ENCODE data around the gene GLT8D1. TPM values are rescaled to one million over a fixed set of nuclear protein-coding genes. Genes with fewer than 3 reads are reported as not detected.

GLT8D1 gene
- total RNA-seq, 3 donors from 2014 or later: 44.5 to 65.7 (median 56.4) TPM

GRCh38 chr3:52697632-52697965 is 8.0 kb downstream of the GLT8D1 start:
- intact Hi-C loops (cut with DNase I; ENCODE audit: low total_unique reads): no loop called here
- Histone ChIP-seq H3K27me3 (no peaks in the 10 kb centered on the region), H3K36me3 (no peaks in the 10 kb centered on the region), H3K27ac (no peak overlapping the region), H3K4me3 (no peak overlapping the region), H3K4me1 (no peaks in the 10 kb centered on the region), H3K9me3 (no peaks in the 10 kb centered on the region)
- no peak for DNase-seq (ENCODE audit: low spot score in 2 of 2)
- no peak for TF ChIP-seq POLR2AphosphoS5 (IDR thresholded peaks at IDR 0.05)
- TF ChIP-seq, protein P1, sequence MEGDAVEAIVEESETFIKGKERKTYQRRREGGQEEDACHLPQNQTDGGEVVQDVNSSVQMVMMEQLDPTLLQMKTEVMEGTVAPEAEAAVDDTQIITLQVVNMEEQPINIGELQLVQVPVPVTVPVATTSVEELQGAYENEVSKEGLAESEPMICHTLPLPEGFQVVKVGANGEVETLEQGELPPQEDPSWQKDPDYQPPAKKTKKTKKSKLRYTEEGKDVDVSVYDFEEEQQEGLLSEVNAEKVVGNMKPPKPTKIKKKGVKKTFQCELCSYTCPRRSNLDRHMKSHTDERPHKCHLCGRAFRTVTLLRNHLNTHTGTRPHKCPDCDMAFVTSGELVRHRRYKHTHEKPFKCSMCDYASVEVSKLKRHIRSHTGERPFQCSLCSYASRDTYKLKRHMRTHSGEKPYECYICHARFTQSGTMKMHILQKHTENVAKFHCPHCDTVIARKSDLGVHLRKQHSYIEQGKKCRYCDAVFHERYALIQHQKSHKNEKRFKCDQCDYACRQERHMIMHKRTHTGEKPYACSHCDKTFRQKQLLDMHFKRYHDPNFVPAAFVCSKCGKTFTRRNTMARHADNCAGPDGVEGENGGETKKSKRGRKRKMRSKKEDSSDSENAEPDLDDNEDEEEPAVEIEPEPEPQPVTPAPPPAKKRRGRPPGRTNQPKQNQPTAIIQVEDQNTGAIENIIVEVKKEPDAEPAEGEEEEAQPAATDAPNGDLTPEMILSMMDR (IDR thresholded peaks at IDR 0.05): no peak
- no peak for TF ChIP-seq POLR2A (IDR thresholded peaks at IDR 0.05)

GRCh38 chr3:52696830-52697631 is 8.6 kb downstream of the GLT8D1 start:
- DNase-seq (ENCODE audit: low spot score in 2 of 2): no peak
- Histone ChIP-seq H3K4me3 (no peak overlapping the region), H3K4me1 (no peaks in the 10 kb centered on the region), H3K27ac (no peak overlapping the region), H3K36me3 (no peaks in the 10 kb centered on the region), H3K9me3 (no peaks in the 10 kb centered on the region), H3K27me3 (no peaks in the 10 kb centered on the region)
- intact Hi-C loops (cut with DNase I; ENCODE audit: low total_unique reads): no loop called here
- TF ChIP-seq, protein P1 (IDR thresholded peaks at IDR 0.05): no peak

DNA sequence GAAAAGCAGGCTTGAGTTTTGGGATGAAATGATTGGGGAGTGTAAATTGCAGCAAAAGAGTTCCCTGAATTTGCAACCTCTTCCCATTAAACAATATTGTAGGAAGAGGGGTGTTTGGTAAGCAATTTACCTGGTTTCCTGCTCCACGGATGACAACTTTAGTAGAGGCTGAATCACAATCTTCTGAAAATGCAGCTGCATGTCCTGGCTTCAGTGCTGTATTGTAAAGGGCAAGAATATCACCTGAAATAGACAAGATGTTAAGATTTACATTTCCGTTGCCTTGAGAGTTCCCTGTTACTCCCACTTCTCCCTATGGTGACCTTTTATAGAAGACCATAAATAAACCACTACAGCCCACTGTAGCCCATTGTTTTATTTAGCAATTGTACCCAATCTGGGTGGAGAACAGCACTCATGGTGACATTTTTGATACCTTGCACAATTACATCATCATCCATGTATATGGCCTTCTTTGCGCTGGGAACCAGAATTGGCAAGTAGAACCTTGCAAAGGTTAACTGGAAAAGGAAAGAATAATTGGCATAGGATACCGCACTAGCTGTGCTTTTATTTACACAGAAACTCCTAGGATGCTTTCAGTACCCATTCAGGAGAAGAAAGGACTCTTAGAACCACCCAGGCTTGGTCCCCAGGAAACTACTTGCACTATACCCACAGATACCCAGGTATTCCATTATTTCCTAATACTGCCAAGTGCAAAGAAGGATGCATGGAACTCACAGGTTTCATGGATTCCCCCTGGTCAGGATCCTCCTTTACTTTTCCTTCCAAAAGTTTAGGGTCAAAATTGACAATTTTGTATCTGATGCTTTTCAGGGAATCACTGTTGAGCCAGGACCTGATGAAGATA is 9.6 kb downstream of the GLT8D1 start:
- Histone ChIP-seq H3K9me3 (no peaks in the 10 kb centered on the region), H3K27me3 (no peaks in the 10 kb centered on the region), H3K4me3 (no peak overlapping the region), H3K4me1 (no peaks in the 10 kb centered on the region), H3K36me3 (no peaks in the 10 kb centered on the region), H3K27ac (no peak overlapping the region)
- TF ChIP-seq POLR2AphosphoS5 (IDR thresholded peaks at IDR 0.05): no peak
- no peak for TF ChIP-seq POLR2A (IDR thresholded peaks at IDR 0.05)
- TF ChIP-seq, protein P1 (IDR thresholded peaks at IDR 0.05): no peak
- intact Hi-C loops (cut with DNase I; ENCODE audit: low total_unique reads): no loop called here
- no peak for DNase-seq (ENCODE audit: low spot score in 2 of 2)

GRCh38 chr3:52694528-52695189 is 10.9 kb downstream of the GLT8D1 start:
- H3K27ac ChIP-seq: peak overlapping the region in 1 of 2 donors; percentile 18
- H3K4me1 ChIP-seq: no peaks in the 10 kb centered on the region
- no peak for DNase-seq (ENCODE audit: low spot score in 2 of 2)
- TF ChIP-seq, protein P1 (IDR thresholded peaks at IDR 0.05): no peak
- TF ChIP-seq POLR2AphosphoS5 (IDR thresholded peaks at IDR 0.05) (no peak), POLR2A (IDR thresholded peaks at IDR 0.05) (no peak)
- no peaks in the 10 kb centered on the region for H3K27me3 ChIP-seq
- H3K9me3 ChIP-seq: no peaks in the 10 kb centered on the region
- H3K36me3 ChIP-seq: no peaks in the 10 kb centered on the region
- no peak overlapping the region for H3K4me3 ChIP-seq
- intact Hi-C loops (cut with DNase I; ENCODE audit: low total_unique reads): no loop called here
